GM21619 (cell line): ENCODE results near the gene EIF4EBP3.

Experiments used
- ATAC-seq: cut with Tn5 transposase; IDR thresholded peaks from one replicate; pipeline ENCODE4 v1.9.1; 2021; ENCODE audit not compliant: unreplicated experiment

EIF4EBP3 gene

GRCh38 chr5:140556438-140556837 is 9.0 kb downstream of the EIF4EBP3 start:
- no peak for ATAC-seq

- peak; percentile 98 for ATAC-seq
These were observed 9.8 kb downstream of the EIF4EBP3 start, which contains the start of gene SRA1 for GRCh38 chr5:140557136-140557805. Gene SRA1, minus strand, starts transcription at chr5:140557473. Its CDS starts 21 bp downstream, at chr5:140557452.

GRCh38 chr5:140557965-140558364 is 10.5 kb downstream of the EIF4EBP3 start:
- ATAC-seq = no peak

- no peak for ATAC-seq
These were observed 11.1 kb downstream of the EIF4EBP3 start for GRCh38 chr5:140558542-140558941.

- no peak for ATAC-seq
These were observed 12.8 kb downstream of the EIF4EBP3 start for GRCh38 chr5:140560227-140560626.

GRCh38 chr5:140561753-140562523 is 14.5 kb downstream of the EIF4EBP3 start:
- no peak for ATAC-seq

GRCh38 chr5:140563596-140563995 is 16.1 kb downstream of the EIF4EBP3 start:
- ATAC-seq = no peak

- ATAC-seq = peak; percentile 86
These were observed 16.9 kb downstream of the EIF4EBP3 start, which contains the start of the genes APBB3 and SLC35A4 for GRCh38 chr5:140564196-140565023. Gene APBB3, minus strand, starts transcription at chr5:140564598. Its CDS starts 353 bp downstream, at chr5:140564245. Gene SLC35A4, plus strand, starts transcription at chr5:140564828. Its CDS starts 2,342 bp downstream, at chr5:140567170.

GRCh38 chr5:140565024-140565779 is 17.7 kb downstream of the EIF4EBP3 start:
- no peak for ATAC-seq

- no peak for ATAC-seq
These were observed 18.3 kb downstream of the EIF4EBP3 start for GRCh38 chr5:140565780-140566095.

GRCh38 chr5:140566665-140567064 is 19.2 kb downstream of the EIF4EBP3 start:
- ATAC-seq = no peak

- no peak for ATAC-seq
These were observed 19.8 kb downstream of the EIF4EBP3 start for GRCh38 chr5:140567136-140567818.

GRCh38 chr5:140567871-140568270 is 20.4 kb downstream of the EIF4EBP3 start:
- no peak for ATAC-seq

GRCh38 chr5:140568443-140569063 is 21.1 kb downstream of the EIF4EBP3 start:
- no peak for ATAC-seq

GRCh38 chr5:140569197-140569596 is 21.7 kb downstream of the EIF4EBP3 start:
- ATAC-seq = no peak

- no peak for ATAC-seq
These were observed 22.6 kb downstream of the EIF4EBP3 start for GRCh38 chr5:140570058-140570457.

GRCh38 chr5:140570488-140570887 is 23.0 kb downstream of the EIF4EBP3 start:
- ATAC-seq = no peak

- no peak for ATAC-seq
These were observed 23.6 kb downstream of the EIF4EBP3 start for GRCh38 chr5:140571105-140571504.

- ATAC-seq = no peak
These were observed 26.2 kb downstream of the EIF4EBP3 start for GRCh38 chr5:140573683-140574082.

- ATAC-seq = no peak
These were observed 26.7 kb downstream of the EIF4EBP3 start for GRCh38 chr5:140574165-140574564.
